Activated CD4-positive, alpha-beta T cell treated with anti-CD3 and anti-CD28 coated beads, Interleukin-10, Interleukin-2, amounts not matched to agents 100 ng/mL and 50 ng/mL, durations not matched to agents 16 hours and 8 hours (primary cell): ENCODE measurements around the gene RSPH1.

Experiments used
- DNase-seq: peaks from one replicate; pipeline ENCODE4 v3.0.0-alpha.2; 2020

The RSPH1 gene

GRCh38 chr21:42443181-42443785 lies 52.7 kb downstream of the RSPH1 start:
- DNase-seq, result no peak

DNA sequence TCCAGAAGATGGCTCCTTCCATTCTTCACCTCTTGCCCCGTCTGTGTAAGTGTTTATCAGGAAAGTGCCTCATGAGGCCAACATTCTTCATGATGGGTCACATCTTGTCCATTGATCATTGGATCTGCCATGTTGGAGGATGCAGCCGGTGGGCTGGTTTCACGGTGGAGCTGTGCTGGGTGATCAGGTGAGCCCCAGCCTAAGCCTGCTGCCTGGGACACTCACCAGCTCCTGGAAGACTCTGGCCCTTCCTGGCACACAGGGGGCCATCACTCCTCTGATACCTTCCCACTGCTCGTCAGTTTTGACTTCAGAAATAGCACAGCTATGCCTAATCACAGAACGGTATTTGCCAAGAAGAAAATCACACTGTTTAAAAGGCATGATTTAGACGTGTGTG lies 54.1 kb downstream of the RSPH1 start:
- no peak for DNase-seq

DNA sequence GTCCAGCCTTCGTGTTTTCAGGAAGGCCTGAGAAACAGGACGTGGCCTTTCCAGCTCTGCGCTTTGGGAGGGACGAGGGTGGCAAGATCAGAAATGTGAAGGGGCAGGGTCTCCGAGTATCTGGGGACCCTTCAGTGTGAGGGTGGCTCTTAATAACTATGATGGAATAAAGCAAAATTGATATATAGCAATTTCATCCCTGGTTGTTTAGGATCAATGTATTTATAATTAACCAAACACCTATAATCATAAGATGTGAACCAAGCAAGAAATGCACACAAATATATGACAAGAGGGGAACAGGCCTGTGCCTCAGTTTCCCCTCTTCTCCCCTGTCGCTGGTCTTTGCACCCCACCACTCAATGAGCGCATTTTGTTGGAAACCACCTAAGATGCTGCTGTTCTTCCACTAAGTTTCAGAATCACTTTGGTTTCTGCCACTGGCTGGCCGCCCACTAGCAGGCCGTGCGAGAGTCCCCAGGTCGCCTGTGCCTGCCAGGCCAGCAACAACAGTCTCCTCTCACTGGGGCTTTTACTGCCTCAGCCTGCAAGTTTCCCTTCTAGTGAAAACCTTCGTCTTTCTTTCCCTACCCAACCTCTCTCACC lies 55.7 kb downstream of the RSPH1 start:
- peak; percentile 33 for DNase-seq

DNA sequence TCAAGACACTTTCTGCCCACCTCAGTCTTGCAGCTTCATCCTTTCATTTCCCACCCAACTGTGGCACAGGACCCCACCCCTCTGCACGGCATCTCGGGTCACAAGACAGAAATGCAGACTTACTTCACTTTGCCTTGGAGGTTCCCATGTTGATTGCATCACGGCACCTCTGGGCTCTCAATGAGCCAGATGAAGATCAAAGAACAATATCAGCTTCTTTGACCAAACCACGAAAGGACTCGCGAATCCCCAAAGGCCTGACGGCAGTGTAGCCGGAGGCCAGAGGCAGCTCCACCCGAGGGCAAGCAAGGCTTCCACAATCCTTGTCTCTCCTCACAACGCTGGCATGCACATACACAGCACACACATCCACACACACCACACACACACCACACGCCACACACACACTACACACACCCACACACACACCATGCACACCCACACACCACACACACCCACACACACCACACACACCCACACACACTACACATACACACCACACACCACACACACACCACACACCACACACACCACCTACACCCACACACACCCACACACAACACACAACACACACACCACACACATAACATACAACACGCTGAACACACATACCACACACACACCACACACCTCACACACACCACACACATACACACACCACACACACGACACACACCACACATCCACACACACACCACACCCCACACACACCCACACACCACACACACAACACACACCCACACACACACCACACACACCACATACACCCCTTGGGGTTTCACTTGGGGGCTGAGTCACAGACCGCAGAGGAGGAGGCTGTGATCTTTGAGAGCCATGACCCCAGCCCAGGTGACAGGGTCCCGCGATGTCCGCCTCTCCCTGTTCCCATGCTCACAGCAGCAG lies 56.5 kb downstream of the RSPH1 start:
- DNase-seq, result peak; percentile 29

GRCh38 chr21:42438316-42439205 lies 57.5 kb downstream of the RSPH1 start:
- no peak for DNase-seq

DNA sequence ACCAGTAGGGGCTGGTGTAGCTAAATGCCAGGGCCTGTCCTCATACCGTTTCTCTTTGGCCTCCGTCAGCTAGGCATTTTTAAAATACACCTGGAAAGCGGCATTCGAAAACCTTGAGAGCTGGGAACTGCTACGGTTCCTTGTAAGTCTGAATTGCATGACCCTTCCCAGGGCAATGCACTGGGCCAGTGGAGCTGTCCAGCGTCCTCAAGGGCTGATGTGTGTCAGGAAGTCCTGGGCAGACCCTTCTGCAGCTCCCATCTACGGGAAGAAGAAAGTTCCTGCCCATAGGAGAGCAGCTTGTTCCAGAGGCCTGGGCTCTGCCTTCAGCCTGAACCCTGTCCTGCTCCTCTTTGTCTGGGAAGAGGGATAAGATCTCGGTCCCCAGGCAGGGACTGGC lies 58.2 kb downstream of the RSPH1 start:
- no peak for DNase-seq

DNA sequence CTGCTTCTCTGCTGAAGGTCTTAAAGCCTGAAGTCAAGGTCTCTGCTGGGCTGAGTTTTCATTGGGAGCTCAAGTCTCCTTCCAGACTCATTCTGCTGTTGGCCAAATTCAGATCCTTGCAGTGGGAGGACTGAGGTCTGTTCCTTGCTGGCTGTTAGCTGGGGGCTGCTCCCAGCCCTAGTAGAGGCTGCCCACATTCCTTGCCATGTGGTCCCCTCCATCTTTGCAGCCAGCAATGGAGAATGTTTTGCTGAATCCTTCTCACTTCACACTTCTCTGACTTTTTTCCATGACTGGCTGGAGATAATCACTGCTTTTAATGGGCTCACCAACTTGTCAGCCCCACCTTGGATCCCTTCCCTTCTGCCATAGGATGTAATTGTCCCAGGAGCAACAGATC lies 59.1 kb downstream of the RSPH1 start:
- no peak for DNase-seq

DNA sequence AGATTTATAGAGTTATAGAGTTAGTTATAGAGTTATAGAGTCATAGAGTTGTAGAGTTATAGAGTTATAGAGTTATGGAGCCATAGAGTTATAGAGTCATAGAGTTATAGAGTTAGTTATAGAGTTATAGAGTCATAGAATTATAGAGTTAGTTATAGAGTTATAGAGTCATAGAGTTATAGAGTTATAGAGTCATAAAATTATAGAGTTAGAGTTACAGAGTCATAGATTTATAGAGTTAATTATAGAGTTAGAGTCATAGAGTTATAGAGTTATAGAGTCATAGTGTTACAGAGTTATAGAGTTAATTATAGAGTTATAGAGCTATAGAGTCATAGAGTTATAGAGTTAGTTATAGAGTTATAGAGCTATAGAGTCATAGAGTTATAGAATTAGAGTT lies 60.2 kb downstream of the RSPH1 start:
- DNase-seq, result no peak

GRCh38 chr21:42435401-42435800 lies 60.6 kb downstream of the RSPH1 start:
- no peak for DNase-seq

DNA sequence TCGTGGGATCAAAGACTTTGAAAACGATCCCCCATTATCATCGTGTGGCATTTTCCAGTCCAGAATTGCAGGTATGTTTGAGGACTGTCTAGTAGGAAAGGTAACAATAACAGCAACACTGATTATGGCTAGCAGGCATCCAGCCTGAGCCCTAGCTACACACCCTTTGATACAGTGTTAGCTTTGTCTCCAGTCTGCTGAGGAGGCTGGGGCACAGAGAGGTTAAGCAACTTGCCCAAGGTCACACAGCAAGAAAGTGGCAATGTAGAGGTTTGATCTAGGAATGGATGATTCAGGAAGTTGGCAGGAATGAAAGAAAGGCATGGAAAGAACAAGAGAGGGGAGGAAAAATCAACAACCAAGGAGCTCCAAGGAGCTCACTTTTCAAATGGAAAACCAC lies 61.1 kb downstream of the RSPH1 start:
- DNase-seq, result no peak

DNA sequence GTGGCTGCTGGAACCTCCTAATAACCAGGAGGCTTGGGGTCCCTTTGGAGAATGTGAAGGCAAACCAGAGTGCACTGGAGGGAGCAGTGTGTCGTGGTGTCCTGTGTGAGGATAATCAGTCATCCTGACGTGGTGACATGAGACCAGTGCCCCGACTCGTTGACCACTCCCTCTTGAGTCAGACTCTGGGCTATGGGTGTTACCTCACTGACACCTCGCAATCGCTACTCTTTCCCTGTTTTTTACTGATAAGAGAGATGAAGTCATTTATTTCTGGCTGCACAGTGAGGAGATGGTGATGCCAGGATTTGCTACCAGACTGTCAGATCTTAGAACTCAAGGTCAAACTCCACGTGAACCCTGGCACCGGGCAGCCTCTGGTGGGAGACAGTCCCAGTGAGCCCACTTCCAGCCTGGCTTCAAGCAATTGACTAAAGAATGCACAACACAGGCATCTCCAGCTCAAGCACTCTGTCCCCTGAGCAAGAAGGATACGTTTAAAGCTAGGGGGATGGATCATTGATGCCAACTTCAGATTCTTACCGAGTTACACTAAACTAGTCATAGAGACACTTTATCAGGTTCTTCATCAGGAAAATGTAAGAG lies 62.0 kb downstream of the RSPH1 start:
- no peak for DNase-seq

GRCh38 chr21:42432695-42433094 lies 63.3 kb downstream of the RSPH1 start:
- DNase-seq, result no peak

GRCh38 chr21:42431196-42431595 lies 64.8 kb downstream of the RSPH1 start:
- no peak for DNase-seq

DNA sequence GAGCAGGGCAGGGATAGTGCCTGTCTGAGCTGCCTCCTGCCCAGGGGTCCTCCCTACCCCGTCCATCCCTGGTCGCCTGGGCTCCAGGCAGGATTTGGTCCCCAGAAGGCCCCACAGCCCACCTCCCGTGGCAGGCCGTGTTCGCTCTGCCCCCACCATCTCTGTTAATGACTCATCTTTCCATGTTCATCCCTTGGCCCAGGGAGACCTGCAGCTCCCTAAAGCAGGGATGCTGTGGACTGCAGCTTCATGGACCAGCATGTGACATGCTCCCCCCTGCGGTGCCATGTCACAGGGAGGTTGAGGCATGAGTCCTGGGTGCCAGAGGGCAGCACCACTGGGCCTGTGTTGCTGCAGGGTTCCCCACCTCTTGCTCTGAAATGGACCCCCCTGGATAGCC lies 65.5 kb downstream of the RSPH1 start:
- no peak for DNase-seq

GRCh38 chr21:42429856-42430255 lies 66.2 kb downstream of the RSPH1 start:
- DNase-seq, result no peak

GRCh38 chr21:42429021-42429420 lies 67.0 kb downstream of the RSPH1 start:
- DNase-seq, result no peak

DNA sequence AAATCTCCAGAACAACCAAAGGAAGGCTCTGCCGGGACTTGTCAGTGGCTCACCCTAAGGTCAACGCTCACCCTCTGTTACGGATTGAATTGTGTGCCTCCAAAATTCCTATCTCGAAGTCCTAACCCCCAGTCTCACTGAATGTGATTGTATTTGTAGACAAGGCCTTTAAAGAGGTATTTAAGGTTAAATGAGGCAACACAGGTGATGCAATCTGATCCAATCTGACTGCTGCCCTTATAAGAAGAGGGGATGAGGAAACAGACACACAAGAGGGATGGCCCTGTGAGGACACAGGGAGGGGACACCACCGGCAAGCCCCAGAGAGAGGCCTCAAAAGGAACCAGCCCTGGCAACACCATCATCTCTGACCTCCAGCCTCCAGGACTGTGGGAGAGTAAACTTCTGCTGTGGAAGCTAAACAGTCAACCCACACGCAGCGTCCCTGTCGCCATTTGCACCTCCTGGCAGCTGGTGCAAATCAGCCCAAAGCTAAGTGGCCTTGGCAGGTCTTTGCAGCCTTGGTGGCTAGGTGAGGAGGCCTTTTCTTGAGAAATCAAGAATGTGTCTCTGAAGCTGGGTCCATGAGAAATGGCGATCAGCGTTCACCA lies 68.1 kb downstream of the RSPH1 start:
- no peak for DNase-seq

GRCh38 chr21:42426876-42427480 lies 69.0 kb downstream of the RSPH1 start:
- no peak for DNase-seq

- DNase-seq, result no peak
Observed at GRCh38 chr21:42426424-42426823, 69.6 kb downstream of the RSPH1 start.

DNA sequence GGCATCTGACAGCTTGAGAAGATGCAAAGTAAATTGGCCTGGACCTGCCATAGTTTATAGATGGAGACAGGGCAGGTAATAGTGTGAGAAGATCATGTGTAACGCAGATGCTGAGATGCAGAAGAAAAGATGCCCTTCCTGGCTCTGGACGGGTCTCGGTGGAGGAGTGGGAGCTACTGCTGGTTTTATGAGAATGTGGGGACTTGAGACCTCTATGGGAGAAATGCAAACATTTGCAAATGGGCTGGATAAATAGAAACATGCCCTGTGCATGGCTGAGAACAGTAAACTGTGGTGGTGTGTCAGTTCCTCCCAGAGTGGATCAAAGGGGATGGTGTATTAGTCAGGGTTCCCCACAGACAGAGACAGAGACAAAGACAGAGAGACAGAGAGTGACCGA lies 70.4 kb downstream of the RSPH1 start:
- peak; percentile 74 for DNase-seq

GRCh38 chr21:42424914-42425541 lies 71.0 kb downstream of the RSPH1 start:
- peak; percentile 91 for DNase-seq
